ENCODE measurements around the gene CDKL5.

Gene CDKL5

GRCh38 chrX:18545771-18546170, 120.4 kb downstream of the CDKL5 start:
- H3K9me3 ChIP-seq (ENCODE audit: control insufficient read depth, low read length): no peaks in the 10 kb centered on the region
- no peak overlapping the region for H3K4me3 ChIP-seq (ENCODE audit: low read length)
- H3K36me3 ChIP-seq (ENCODE audit: control insufficient read depth, insufficient read depth, low read length): no peaks in the 10 kb centered on the region
- H3K27me3 ChIP-seq (ENCODE audit: control insufficient read depth, insufficient read depth, low read length): no peaks in the 10 kb centered on the region
- peaks cover 41% of the 10 kb centered on the region for H3K4me1 ChIP-seq (ENCODE audit: control insufficient read depth, insufficient read depth, low read length)
- no peak overlapping the region for H3K9ac ChIP-seq (ENCODE audit: low read length)

GRCh38 chrX:18548996-18549395, 123.6 kb downstream of the CDKL5 start:
- peaks cover 36% of the 10 kb centered on the region for H3K4me1 ChIP-seq (ENCODE audit: control insufficient read depth, insufficient read depth, low read length)
- H3K9ac ChIP-seq (ENCODE audit: low read length): no peak overlapping the region
- H3K27me3 ChIP-seq (ENCODE audit: control insufficient read depth, insufficient read depth, low read length): no peaks in the 10 kb centered on the region
- H3K9me3 ChIP-seq (ENCODE audit: control insufficient read depth, low read length): no peaks in the 10 kb centered on the region
- no peak overlapping the region for H3K4me3 ChIP-seq (ENCODE audit: low read length)
- no peaks in the 10 kb centered on the region for H3K36me3 ChIP-seq (ENCODE audit: control insufficient read depth, insufficient read depth, low read length)

DNA sequence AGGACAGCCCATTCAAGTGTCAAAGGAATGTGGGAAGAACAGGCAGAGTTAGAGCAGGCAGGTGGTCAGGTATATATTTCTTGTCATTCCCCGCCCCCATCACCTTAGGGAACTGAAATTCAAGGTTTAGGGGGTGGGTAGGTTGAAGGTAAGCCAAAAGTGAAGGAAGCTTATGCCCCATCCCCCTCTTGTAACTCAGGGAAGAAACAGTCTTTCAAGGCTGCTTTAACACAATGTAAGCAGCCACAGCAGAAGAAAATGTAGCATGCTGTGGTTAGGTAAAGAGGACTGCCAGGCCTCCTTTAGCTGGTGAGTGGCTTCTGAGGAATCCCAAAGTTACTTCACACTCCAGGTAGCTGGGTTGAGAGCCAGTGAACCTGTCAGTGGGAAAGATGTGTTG, 124.2 kb downstream of the CDKL5 start:
- H3K4me3 ChIP-seq (ENCODE audit: low read length): no peak overlapping the region

DNA sequence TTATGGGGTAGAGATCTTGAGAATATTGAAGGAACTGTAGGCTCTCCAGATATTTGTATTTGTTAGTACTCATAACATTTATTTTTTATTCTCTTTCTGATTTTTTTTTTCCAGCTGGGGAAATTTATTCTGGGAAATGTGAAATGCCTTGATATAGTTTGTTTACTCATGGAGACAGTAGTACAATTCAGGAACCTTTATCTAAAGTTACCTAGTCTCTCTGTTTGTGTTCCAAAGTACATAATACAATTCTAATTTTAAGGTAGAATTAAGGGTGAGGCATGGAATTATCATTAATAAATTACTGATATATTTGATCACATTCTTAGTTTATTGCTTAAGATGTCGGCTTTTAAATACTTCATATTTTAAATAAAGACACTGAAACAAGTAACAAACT, 132.5 kb downstream of the CDKL5 start:
- no peaks in the 10 kb centered on the region for H3K27me3 ChIP-seq (ENCODE audit: control insufficient read depth, insufficient read depth, low read length)
- H3K36me3 ChIP-seq (ENCODE audit: control insufficient read depth, insufficient read depth, low read length): no peaks in the 10 kb centered on the region
- H3K4me3 ChIP-seq (ENCODE audit: low read length): no peak overlapping the region
- no peak overlapping the region for H3K9ac ChIP-seq (ENCODE audit: low read length)
- no peaks in the 10 kb centered on the region for H3K9me3 ChIP-seq (ENCODE audit: control insufficient read depth, low read length)
- peaks cover 14% of the 10 kb centered on the region for H3K4me1 ChIP-seq (ENCODE audit: control insufficient read depth, insufficient read depth, low read length)

More for the DNA sequence above, 124.2 kb downstream of the CDKL5 start:
- Histone ChIP-seq H3K4me1 (ENCODE audit: control insufficient read depth, insufficient read depth, low read length) (peaks cover 33% of the 10 kb centered on the region), H3K27me3 (ENCODE audit: control insufficient read depth, insufficient read depth, low read length) (no peaks in the 10 kb centered on the region), H3K9ac (ENCODE audit: low read length) (no peak overlapping the region), H3K9me3 (ENCODE audit: control insufficient read depth, low read length) (no peaks in the 10 kb centered on the region), H3K36me3 (ENCODE audit: control insufficient read depth, insufficient read depth, low read length) (no peaks in the 10 kb centered on the region)

GRCh38 chrX:18558799-18559198, 133.4 kb downstream of the CDKL5 start:
- Histone ChIP-seq H3K4me3 (ENCODE audit: low read length) (no peak overlapping the region), H3K9me3 (ENCODE audit: control insufficient read depth, low read length) (no peaks in the 10 kb centered on the region), H3K36me3 (ENCODE audit: control insufficient read depth, insufficient read depth, low read length) (no peaks in the 10 kb centered on the region), H3K4me1 (ENCODE audit: control insufficient read depth, insufficient read depth, low read length) (peaks cover 14% of the 10 kb centered on the region), H3K9ac (ENCODE audit: low read length) (no peak overlapping the region), H3K27me3 (ENCODE audit: control insufficient read depth, insufficient read depth, low read length) (no peaks in the 10 kb centered on the region)

DNA sequence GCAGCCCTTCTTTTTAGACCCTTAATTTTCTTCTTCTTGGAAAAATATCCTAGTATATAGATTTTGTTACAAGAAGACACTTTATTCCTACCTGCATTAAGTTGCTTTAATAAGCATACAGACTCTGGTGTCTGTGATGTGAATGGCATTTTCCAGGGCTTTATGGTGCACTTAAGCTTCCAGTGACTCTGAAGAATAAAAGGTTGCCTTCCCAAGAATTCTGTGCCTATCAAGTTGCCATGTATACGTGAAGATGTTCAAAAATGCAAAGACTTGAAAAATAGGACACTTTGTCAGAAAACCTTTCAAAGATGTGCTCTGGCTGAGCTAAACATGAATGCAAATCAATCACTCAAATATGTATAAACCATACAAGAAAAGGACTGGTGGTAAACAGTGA, 135.6 kb downstream of the CDKL5 start:
- H3K4me3 ChIP-seq (ENCODE audit: low read length): no peak overlapping the region
- no peaks in the 10 kb centered on the region for H3K27me3 ChIP-seq (ENCODE audit: control insufficient read depth, insufficient read depth, low read length)

GRCh38 chrX:18565727-18566126, 140.3 kb downstream of the CDKL5 start:
- H3K27me3 ChIP-seq (ENCODE audit: control insufficient read depth, insufficient read depth, low read length): no peaks in the 10 kb centered on the region
- no peak overlapping the region for H3K9ac ChIP-seq (ENCODE audit: low read length)
- no peaks in the 10 kb centered on the region for H3K36me3 ChIP-seq (ENCODE audit: control insufficient read depth, insufficient read depth, low read length)
- no peak overlapping the region for H3K4me3 ChIP-seq (ENCODE audit: low read length)
- no peaks in the 10 kb centered on the region for H3K9me3 ChIP-seq (ENCODE audit: control insufficient read depth, low read length)
- H3K4me1 ChIP-seq (ENCODE audit: control insufficient read depth, insufficient read depth, low read length): no peaks in the 10 kb centered on the region

More for the DNA sequence above, 135.6 kb downstream of the CDKL5 start:
- H3K36me3 ChIP-seq (ENCODE audit: control insufficient read depth, insufficient read depth, low read length): no peaks in the 10 kb centered on the region
- no peaks in the 10 kb centered on the region for H3K9me3 ChIP-seq (ENCODE audit: control insufficient read depth, low read length)
- no peak overlapping the region for H3K9ac ChIP-seq (ENCODE audit: low read length)
- peaks cover 14% of the 10 kb centered on the region for H3K4me1 ChIP-seq (ENCODE audit: control insufficient read depth, insufficient read depth, low read length)

GRCh38 chrX:18566748-18567147, 141.3 kb downstream of the CDKL5 start:
- Histone ChIP-seq H3K9me3 (ENCODE audit: control insufficient read depth, low read length) (no peaks in the 10 kb centered on the region), H3K4me3 (ENCODE audit: low read length) (no peak overlapping the region), H3K4me1 (ENCODE audit: control insufficient read depth, insufficient read depth, low read length) (no peaks in the 10 kb centered on the region), H3K9ac (ENCODE audit: low read length) (no peak overlapping the region), H3K27me3 (ENCODE audit: control insufficient read depth, insufficient read depth, low read length) (no peaks in the 10 kb centered on the region), H3K36me3 (ENCODE audit: control insufficient read depth, insufficient read depth, low read length) (no peaks in the 10 kb centered on the region)

GRCh38 chrX:18573556-18573955, 148.1 kb downstream of the CDKL5 start:
- no peaks in the 10 kb centered on the region for H3K27me3 ChIP-seq (ENCODE audit: control insufficient read depth, insufficient read depth, low read length)
- no peaks in the 10 kb centered on the region for H3K4me1 ChIP-seq (ENCODE audit: control insufficient read depth, insufficient read depth, low read length)
- H3K9ac ChIP-seq (ENCODE audit: low read length): no peak overlapping the region
- H3K9me3 ChIP-seq (ENCODE audit: control insufficient read depth, low read length): no peaks in the 10 kb centered on the region
- no peak overlapping the region for H3K4me3 ChIP-seq (ENCODE audit: low read length)
- no peaks in the 10 kb centered on the region for H3K36me3 ChIP-seq (ENCODE audit: control insufficient read depth, insufficient read depth, low read length)

GRCh38 chrX:18574591-18574990, 149.2 kb downstream of the CDKL5 start:
- H3K36me3 ChIP-seq (ENCODE audit: control insufficient read depth, insufficient read depth, low read length): no peaks in the 10 kb centered on the region
- no peaks in the 10 kb centered on the region for H3K27me3 ChIP-seq (ENCODE audit: control insufficient read depth, insufficient read depth, low read length)
- no peak overlapping the region for H3K4me3 ChIP-seq (ENCODE audit: low read length)
- no peaks in the 10 kb centered on the region for H3K4me1 ChIP-seq (ENCODE audit: control insufficient read depth, insufficient read depth, low read length)
- no peaks in the 10 kb centered on the region for H3K9me3 ChIP-seq (ENCODE audit: control insufficient read depth, low read length)
- no peak overlapping the region for H3K9ac ChIP-seq (ENCODE audit: low read length)

DNA sequence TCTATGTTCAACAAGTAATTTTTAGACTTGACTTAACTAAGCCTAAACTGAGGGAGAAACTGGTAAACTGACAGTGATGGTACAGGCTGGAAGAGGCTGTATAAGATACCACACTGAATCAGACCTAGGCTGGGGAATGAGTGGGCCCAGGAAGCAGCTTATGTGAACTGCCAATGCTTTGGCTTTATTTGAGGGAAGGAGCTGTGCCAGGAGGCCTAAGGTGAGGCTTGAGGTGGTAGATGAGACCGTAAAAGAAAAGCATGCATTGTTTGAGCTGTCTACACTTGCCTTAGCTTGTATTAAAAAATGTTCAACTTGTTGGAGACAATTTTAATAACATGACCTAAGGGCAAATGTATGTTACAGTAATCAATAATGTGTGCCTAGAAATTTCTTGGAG, 150.3 kb downstream of the CDKL5 start:
- Histone ChIP-seq H3K36me3 (ENCODE audit: control insufficient read depth, insufficient read depth, low read length) (no peaks in the 10 kb centered on the region), H3K27me3 (ENCODE audit: control insufficient read depth, insufficient read depth, low read length) (no peaks in the 10 kb centered on the region), H3K9ac (ENCODE audit: low read length) (no peak overlapping the region), H3K4me1 (ENCODE audit: control insufficient read depth, insufficient read depth, low read length) (no peaks in the 10 kb centered on the region), H3K9me3 (ENCODE audit: control insufficient read depth, low read length) (no peaks in the 10 kb centered on the region), H3K4me3 (ENCODE audit: low read length) (no peak overlapping the region)

- no peaks in the 10 kb centered on the region for H3K36me3 ChIP-seq (ENCODE audit: control insufficient read depth, insufficient read depth, low read length)
- no peak overlapping the region for H3K9ac ChIP-seq (ENCODE audit: low read length)
- H3K4me3 ChIP-seq (ENCODE audit: low read length): no peak overlapping the region
- H3K27me3 ChIP-seq (ENCODE audit: control insufficient read depth, insufficient read depth, low read length): no peaks in the 10 kb centered on the region
- no peaks in the 10 kb centered on the region for H3K4me1 ChIP-seq (ENCODE audit: control insufficient read depth, insufficient read depth, low read length)
- no peaks in the 10 kb centered on the region for H3K9me3 ChIP-seq (ENCODE audit: control insufficient read depth, low read length)
Measured at GRCh38 chrX:18577400-18577799, 152.0 kb downstream of the CDKL5 start.

- no peaks in the 10 kb centered on the region for H3K9me3 ChIP-seq (ENCODE audit: control insufficient read depth, low read length)
- no peak overlapping the region for H3K9ac ChIP-seq (ENCODE audit: low read length)
- no peaks in the 10 kb centered on the region for H3K27me3 ChIP-seq (ENCODE audit: control insufficient read depth, insufficient read depth, low read length)
- H3K4me3 ChIP-seq (ENCODE audit: low read length): no peak overlapping the region
- no peaks in the 10 kb centered on the region for H3K4me1 ChIP-seq (ENCODE audit: control insufficient read depth, insufficient read depth, low read length)
- no peaks in the 10 kb centered on the region for H3K36me3 ChIP-seq (ENCODE audit: control insufficient read depth, insufficient read depth, low read length)
Measured at GRCh38 chrX:18578546-18578945, 153.1 kb downstream of the CDKL5 start.
